ENCODE data around the gene PGLYRP2.

The PGLYRP2 gene

GRCh38 chr19:15429825-15430467 lies 49.4 kb downstream of the PGLYRP2 start:
- H3K9me3 ChIP-seq (ENCODE audit: control insufficient read depth in 2 of 2, low read length in 2 of 2), result no peaks in the 10 kb centered on the region
- peaks cover 32% of the 10 kb centered on the region for H3K4me1 ChIP-seq (ENCODE audit: control insufficient read depth, insufficient read depth, low read length)
- H3K36me3 ChIP-seq (ENCODE audit: control insufficient read depth in 2 of 2, insufficient read depth in 2 of 2, low read length in 2 of 2), result peaks cover 16 to 27% of the 10 kb centered on the region in 2 donors
- no peaks in the 10 kb centered on the region for H3K27me3 ChIP-seq (ENCODE audit: control insufficient read depth in 1 of 2, insufficient read depth in 2 of 2, low read length in 2 of 2)
- no peak overlapping the region for H3K9ac ChIP-seq (ENCODE audit: low read length in 2 of 2)
- no peak overlapping the region for H3K4me3 ChIP-seq (ENCODE audit: low read length in 2 of 2)
- H3K27ac ChIP-seq (ENCODE audit: low read length), result no peak overlapping the region

- no peak overlapping the region for H3K9ac ChIP-seq (ENCODE audit: low read length in 2 of 2)
- H3K27me3 ChIP-seq (ENCODE audit: control insufficient read depth in 1 of 2, insufficient read depth in 2 of 2, low read length in 2 of 2), result no peaks in the 10 kb centered on the region
- no peak overlapping the region for H3K27ac ChIP-seq (ENCODE audit: low read length)
- H3K36me3 ChIP-seq (ENCODE audit: control insufficient read depth in 2 of 2, insufficient read depth in 2 of 2, low read length in 2 of 2), result peaks cover 16 to 27% of the 10 kb centered on the region in 2 donors
- no peaks in the 10 kb centered on the region for H3K9me3 ChIP-seq (ENCODE audit: control insufficient read depth in 2 of 2, low read length in 2 of 2)
- peaks cover 32% of the 10 kb centered on the region for H3K4me1 ChIP-seq (ENCODE audit: control insufficient read depth, insufficient read depth, low read length)
- H3K4me3 ChIP-seq (ENCODE audit: low read length in 2 of 2), result no peak overlapping the region
Observed at GRCh38 chr19:15428956-15429824, 50.1 kb downstream of the PGLYRP2 start.

- peaks cover 0 to 4% of the 10 kb centered on the region in 2 donors for H3K9me3 ChIP-seq (ENCODE audit: control insufficient read depth in 2 of 2, low read length in 2 of 2)
- H3K27me3 ChIP-seq (ENCODE audit: control insufficient read depth in 1 of 2, insufficient read depth in 2 of 2, low read length in 2 of 2), result no peaks in the 10 kb centered on the region
- peaks cover 28 to 36% of the 10 kb centered on the region in 2 donors for H3K36me3 ChIP-seq (ENCODE audit: control insufficient read depth in 2 of 2, insufficient read depth in 2 of 2, low read length in 2 of 2)
- H3K4me3 ChIP-seq (ENCODE audit: low read length in 2 of 2), result no peak overlapping the region
- peaks cover 25% of the 10 kb centered on the region for H3K4me1 ChIP-seq (ENCODE audit: control insufficient read depth, insufficient read depth, low read length)
- H3K27ac ChIP-seq (ENCODE audit: low read length), result no peak overlapping the region
- no peak overlapping the region for H3K9ac ChIP-seq (ENCODE audit: low read length in 2 of 2)
Observed at GRCh38 chr19:15427991-15428471, 51.3 kb downstream of the PGLYRP2 start.

GRCh38 chr19:15427350-15427700 lies 52.0 kb downstream of the PGLYRP2 start:
- H3K4me3 ChIP-seq (ENCODE audit: low read length in 2 of 2), result no peak overlapping the region
- no peaks in the 10 kb centered on the region for H3K27me3 ChIP-seq (ENCODE audit: control insufficient read depth in 1 of 2, insufficient read depth in 2 of 2, low read length in 2 of 2)
- H3K36me3 ChIP-seq (ENCODE audit: control insufficient read depth in 2 of 2, insufficient read depth in 2 of 2, low read length in 2 of 2), result peaks cover 29 to 43% of the 10 kb centered on the region in 2 donors

GRCh38 chr19:15426485-15427349 lies 52.6 kb downstream of the PGLYRP2 start:
- H3K27me3 ChIP-seq (ENCODE audit: control insufficient read depth in 1 of 2, insufficient read depth in 2 of 2, low read length in 2 of 2), result no peaks in the 10 kb centered on the region
- H3K4me3 ChIP-seq (ENCODE audit: low read length in 2 of 2), result no peak overlapping the region
- no peak overlapping the region for H3K27ac ChIP-seq (ENCODE audit: low read length)
- no peak overlapping the region for H3K9ac ChIP-seq (ENCODE audit: low read length in 2 of 2)
- H3K36me3 ChIP-seq (ENCODE audit: control insufficient read depth in 2 of 2, insufficient read depth in 2 of 2, low read length in 2 of 2), result peaks cover 29 to 43% of the 10 kb centered on the region in 2 donors
- H3K4me1 ChIP-seq (ENCODE audit: control insufficient read depth, insufficient read depth, low read length), result peaks cover 21% of the 10 kb centered on the region
- H3K9me3 ChIP-seq (ENCODE audit: control insufficient read depth in 2 of 2, low read length in 2 of 2), result peaks cover 0 to 4% of the 10 kb centered on the region in 2 donors

More at GRCh38 chr19:15427350-15427700, 52.0 kb downstream of the PGLYRP2 start:
- H3K9me3 ChIP-seq (ENCODE audit: control insufficient read depth in 2 of 2, low read length in 2 of 2), result peaks cover 0 to 4% of the 10 kb centered on the region in 2 donors
- H3K4me1 ChIP-seq (ENCODE audit: control insufficient read depth, insufficient read depth, low read length), result peaks cover 23% of the 10 kb centered on the region
- no peak overlapping the region for H3K9ac ChIP-seq (ENCODE audit: low read length in 2 of 2)
- H3K27ac ChIP-seq (ENCODE audit: low read length), result no peak overlapping the region

GRCh38 chr19:15425321-15425950 lies 53.9 kb downstream of the PGLYRP2 start:
- H3K27me3 ChIP-seq (ENCODE audit: control insufficient read depth in 1 of 2, insufficient read depth in 2 of 2, low read length in 2 of 2), result no peaks in the 10 kb centered on the region
- no peak overlapping the region for H3K4me3 ChIP-seq (ENCODE audit: low read length in 2 of 2)
- H3K27ac ChIP-seq (ENCODE audit: low read length), result no peak overlapping the region
- H3K4me1 ChIP-seq (ENCODE audit: control insufficient read depth, insufficient read depth, low read length), result peaks cover 9% of the 10 kb centered on the region
- H3K36me3 ChIP-seq (ENCODE audit: control insufficient read depth in 2 of 2, insufficient read depth in 2 of 2, low read length in 2 of 2), result peaks cover 29 to 43% of the 10 kb centered on the region in 2 donors
- H3K9ac ChIP-seq (ENCODE audit: low read length in 2 of 2), result no peak overlapping the region
- peaks cover 0 to 4% of the 10 kb centered on the region in 2 donors for H3K9me3 ChIP-seq (ENCODE audit: control insufficient read depth in 2 of 2, low read length in 2 of 2)

GRCh38 chr19:15424692-15425272 lies 54.5 kb downstream of the PGLYRP2 start:
- Histone ChIP-seq H3K9ac (ENCODE audit: low read length in 2 of 2) (no peak overlapping the region), H3K4me3 (ENCODE audit: low read length in 2 of 2) (no peak overlapping the region), H3K9me3 (ENCODE audit: control insufficient read depth in 2 of 2, low read length in 2 of 2) (peaks cover 0 to 4% of the 10 kb centered on the region in 2 donors), H3K4me1 (ENCODE audit: control insufficient read depth, insufficient read depth, low read length) (peaks cover 6% of the 10 kb centered on the region), H3K27me3 (ENCODE audit: control insufficient read depth in 1 of 2, insufficient read depth in 2 of 2, low read length in 2 of 2) (no peaks in the 10 kb centered on the region), H3K27ac (ENCODE audit: low read length) (no peak overlapping the region), H3K36me3 (ENCODE audit: control insufficient read depth in 2 of 2, insufficient read depth in 2 of 2, low read length in 2 of 2) (peaks cover 29 to 43% of the 10 kb centered on the region in 2 donors)

GRCh38 chr19:15424121-15424520 lies 55.2 kb downstream of the PGLYRP2 start:
- Histone ChIP-seq H3K9me3 (ENCODE audit: control insufficient read depth in 2 of 2, low read length in 2 of 2) (peaks cover 0 to 4% of the 10 kb centered on the region in 2 donors), H3K27ac (ENCODE audit: low read length) (no peak overlapping the region), H3K4me3 (ENCODE audit: low read length in 2 of 2) (no peak overlapping the region), H3K9ac (ENCODE audit: low read length in 2 of 2) (no peak overlapping the region), H3K4me1 (ENCODE audit: control insufficient read depth, insufficient read depth, low read length) (peaks cover 7% of the 10 kb centered on the region), H3K27me3 (ENCODE audit: control insufficient read depth in 1 of 2, insufficient read depth in 2 of 2, low read length in 2 of 2) (no peaks in the 10 kb centered on the region), H3K36me3 (ENCODE audit: control insufficient read depth in 2 of 2, insufficient read depth in 2 of 2, low read length in 2 of 2) (peaks cover 29 to 41% of the 10 kb centered on the region in 2 donors)

- Histone ChIP-seq H3K9me3 (ENCODE audit: control insufficient read depth in 2 of 2, low read length in 2 of 2) (peaks cover 0 to 4% of the 10 kb centered on the region in 2 donors), H3K27ac (ENCODE audit: low read length) (no peak overlapping the region), H3K4me1 (ENCODE audit: control insufficient read depth, insufficient read depth, low read length) (peaks cover 6% of the 10 kb centered on the region), H3K4me3 (ENCODE audit: low read length in 2 of 2) (no peak overlapping the region), H3K36me3 (ENCODE audit: control insufficient read depth in 2 of 2, insufficient read depth in 2 of 2, low read length in 2 of 2) (peaks cover 29 to 40% of the 10 kb centered on the region in 2 donors), H3K9ac (ENCODE audit: low read length in 2 of 2) (no peak overlapping the region), H3K27me3 (ENCODE audit: control insufficient read depth in 1 of 2, insufficient read depth in 2 of 2, low read length in 2 of 2) (no peaks in the 10 kb centered on the region)
Observed at GRCh38 chr19:15423130-15423529, 56.2 kb downstream of the PGLYRP2 start.
